Ecto neural progenitor cell (in vitro differentiated cells): ENCODE data around the gene ANGEL1.
A peak's percentile ranks its signal among the peaks of the same experiment; 100 is the strongest.

Source experiments
- DNase-seq: peaks from one replicate; pipeline ENCODE4 v3.0.0-alpha.2; 2018; ENCODE audit warnings: low spot score

ANGEL1 gene

GRCh38 chr14:76820700-76821099 lies 8.0 kb upstream of the ANGEL1 start:
- DNase-seq, result no peak

GRCh38 chr14:76814726-76815645 lies 2.3 kb upstream of the ANGEL1 start:
- DNase-seq, result no peak

DNA sequence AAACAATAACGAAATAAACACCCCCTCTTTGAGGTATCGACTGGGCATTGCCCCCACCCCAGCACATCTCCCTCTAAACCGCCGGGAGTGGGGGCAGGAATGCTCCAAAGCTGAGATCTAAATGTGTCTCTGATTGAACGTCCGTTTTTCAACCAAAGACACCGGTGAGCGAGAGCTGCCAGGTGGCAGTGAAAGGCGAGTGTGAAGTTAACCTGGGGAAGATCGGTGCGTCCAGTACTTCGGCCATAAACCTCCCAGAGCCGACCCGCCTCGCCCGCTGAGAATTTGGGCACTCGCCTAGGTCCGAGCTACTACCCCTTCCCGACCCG lies 625 bp downstream of the ANGEL1 start:
- no peak for DNase-seq

- no peak for DNase-seq
Observed at GRCh38 chr14:76811561-76811960, 1.1 kb downstream of the ANGEL1 start.

DNA sequence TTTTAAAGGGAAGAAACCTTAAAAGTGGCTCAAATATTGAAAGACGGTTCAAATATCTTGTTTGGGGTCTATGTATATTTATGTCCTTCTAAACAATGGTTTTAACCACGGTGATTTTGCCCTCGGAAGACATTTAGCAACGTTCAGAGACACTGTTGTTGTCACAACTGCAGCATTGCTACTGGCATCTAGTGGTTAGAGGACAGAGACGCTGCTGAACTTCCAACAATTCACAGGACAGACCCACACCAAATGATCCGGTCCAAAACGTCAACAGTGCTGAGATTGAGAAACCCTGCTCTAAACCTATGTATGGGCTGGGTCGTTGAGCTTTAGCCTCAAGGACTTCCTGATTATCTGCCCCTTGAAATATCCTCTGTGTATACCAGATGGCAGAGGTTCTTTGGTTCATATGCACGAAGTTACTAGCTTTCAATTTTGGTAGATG lies 1.7 kb downstream of the ANGEL1 start:
- no peak for DNase-seq

DNA sequence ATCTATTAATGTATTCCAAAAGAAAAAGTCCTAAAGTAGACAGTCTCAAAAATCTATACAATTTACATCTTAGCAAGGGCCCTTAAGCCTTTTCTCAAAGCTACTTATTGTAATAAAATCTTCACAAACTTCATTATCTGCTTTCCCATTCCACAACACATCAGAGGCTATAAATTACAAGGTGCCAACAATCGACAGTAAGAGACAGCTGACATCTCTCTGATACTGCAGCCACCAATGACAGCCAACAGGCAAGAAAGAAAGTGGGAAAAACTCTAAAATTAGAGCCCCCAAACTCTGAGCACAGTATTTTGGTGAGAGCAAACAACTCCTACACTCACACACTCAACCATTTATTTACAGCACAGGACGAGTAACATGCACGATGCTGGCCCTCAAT lies 2.2 kb downstream of the ANGEL1 start:
- DNase-seq, result no peak

GRCh38 chr14:76808990-76809389 lies 3.7 kb downstream of the ANGEL1 start:
- no peak for DNase-seq

DNA sequence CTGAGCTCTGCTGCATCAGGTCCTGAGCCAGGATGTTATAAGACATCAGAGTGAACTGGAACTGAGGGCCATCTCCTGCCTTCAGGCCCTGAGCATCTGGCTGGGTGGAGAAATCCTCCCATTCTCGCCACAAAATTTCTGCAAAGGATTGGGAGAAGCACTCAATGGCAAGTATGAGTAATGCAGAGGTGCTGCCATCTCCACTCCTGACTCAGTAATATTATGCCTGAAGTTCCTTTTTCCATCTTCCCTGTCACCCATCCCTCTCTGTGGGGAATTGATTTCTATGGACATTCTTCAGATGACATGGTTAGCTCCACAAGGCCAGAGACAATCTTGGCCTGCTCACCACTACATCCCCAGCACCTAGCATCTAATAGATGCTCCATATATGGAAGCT lies 4.7 kb downstream of the ANGEL1 start:
- no peak for DNase-seq

DNA sequence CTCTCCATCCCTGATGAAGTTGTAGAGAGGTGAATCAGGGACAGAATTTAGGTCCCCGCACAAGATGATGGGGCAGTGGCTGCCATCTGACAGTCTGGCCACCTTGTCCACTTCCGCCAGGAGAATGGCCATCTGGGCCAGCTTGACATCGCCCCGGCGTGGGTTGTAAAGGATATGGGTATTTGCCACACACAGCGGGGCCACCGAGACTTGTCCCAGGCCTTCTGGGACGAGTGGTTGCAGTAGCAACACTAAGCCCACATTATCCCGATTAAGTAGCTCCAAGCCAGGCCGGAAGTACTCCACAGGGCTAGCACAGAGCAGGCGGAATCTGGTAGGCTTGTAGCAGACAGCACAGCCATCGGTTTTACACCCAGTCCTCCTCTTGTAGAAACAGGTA lies 6.2 kb downstream of the ANGEL1 start:
- DNase-seq, result no peak

GRCh38 chr14:76793956-76794355 lies 18.7 kb downstream of the ANGEL1 start:
- no peak for DNase-seq

GRCh38 chr14:76793324-76793723 lies 19.4 kb downstream of the ANGEL1 start:
- DNase-seq, result no peak

GRCh38 chr14:76792422-76792821 lies 20.3 kb downstream of the ANGEL1 start:
- no peak for DNase-seq

DNA sequence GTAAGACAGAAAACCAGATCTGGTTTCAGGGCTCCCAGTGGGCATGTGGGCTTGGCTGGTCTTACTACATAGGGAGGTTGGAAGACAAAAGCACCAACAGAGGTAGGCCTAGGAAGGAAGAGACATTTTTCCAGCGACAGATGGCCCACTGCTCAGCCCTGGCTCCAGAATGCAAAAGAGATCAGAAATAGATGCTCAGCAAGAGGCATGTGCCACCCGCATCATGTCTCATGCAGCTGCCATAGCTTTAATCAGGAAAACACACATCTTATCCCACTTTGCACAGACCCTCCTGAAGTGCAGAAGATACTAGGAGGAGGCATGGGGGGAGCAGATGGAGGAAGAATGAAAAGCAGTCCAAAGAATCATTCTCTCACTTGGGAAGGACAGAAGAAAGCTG lies 26.1 kb downstream of the ANGEL1 start:
- no peak for DNase-seq

- peak; percentile 89 for DNase-seq
Observed at GRCh38 chr14:76784881-76785280, 27.8 kb downstream of the ANGEL1 start.

- DNase-seq, result no peak
Observed at GRCh38 chr14:76784266-76784874, 28.3 kb downstream of the ANGEL1 start.

DNA sequence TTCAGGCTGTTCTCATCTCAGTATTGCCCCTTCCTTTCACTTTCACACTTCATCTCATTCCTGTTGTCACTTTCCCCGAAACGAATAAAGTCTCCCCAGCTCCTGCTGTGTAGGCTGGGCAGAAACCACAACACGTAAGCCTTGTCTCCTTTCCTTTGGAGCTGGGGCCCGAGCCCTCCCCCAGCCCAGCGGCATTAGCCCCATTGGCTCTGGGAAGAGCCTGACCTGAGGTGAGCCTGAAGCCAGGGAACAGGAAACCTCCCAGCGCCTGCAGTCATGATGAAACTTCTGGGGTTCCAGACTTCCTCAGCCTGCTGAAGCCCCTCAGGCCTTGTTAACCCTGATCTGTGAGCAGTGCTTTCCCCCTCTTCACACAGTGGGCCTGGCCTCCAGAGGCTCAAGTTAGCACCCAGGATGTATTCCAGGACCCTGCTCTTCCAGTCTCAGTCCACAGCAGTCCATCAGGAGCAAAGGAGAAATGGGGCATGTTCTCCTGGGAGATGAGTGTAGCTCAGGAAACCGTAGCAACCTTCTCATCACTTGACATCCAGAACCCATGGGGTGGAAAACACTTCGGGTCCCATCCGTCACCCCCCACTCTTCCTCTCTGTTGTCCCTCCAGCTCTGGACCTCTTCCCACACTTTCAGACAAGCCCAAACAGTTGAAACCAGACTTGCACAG lies 29.7 kb downstream of the ANGEL1 start:
- DNase-seq, result no peak

- DNase-seq, result no peak
Observed at GRCh38 chr14:76782115-76782884, 30.4 kb downstream of the ANGEL1 start.

GRCh38 chr14:76781648-76782051 lies 31.0 kb downstream of the ANGEL1 start:
- DNase-seq, result no peak

DNA sequence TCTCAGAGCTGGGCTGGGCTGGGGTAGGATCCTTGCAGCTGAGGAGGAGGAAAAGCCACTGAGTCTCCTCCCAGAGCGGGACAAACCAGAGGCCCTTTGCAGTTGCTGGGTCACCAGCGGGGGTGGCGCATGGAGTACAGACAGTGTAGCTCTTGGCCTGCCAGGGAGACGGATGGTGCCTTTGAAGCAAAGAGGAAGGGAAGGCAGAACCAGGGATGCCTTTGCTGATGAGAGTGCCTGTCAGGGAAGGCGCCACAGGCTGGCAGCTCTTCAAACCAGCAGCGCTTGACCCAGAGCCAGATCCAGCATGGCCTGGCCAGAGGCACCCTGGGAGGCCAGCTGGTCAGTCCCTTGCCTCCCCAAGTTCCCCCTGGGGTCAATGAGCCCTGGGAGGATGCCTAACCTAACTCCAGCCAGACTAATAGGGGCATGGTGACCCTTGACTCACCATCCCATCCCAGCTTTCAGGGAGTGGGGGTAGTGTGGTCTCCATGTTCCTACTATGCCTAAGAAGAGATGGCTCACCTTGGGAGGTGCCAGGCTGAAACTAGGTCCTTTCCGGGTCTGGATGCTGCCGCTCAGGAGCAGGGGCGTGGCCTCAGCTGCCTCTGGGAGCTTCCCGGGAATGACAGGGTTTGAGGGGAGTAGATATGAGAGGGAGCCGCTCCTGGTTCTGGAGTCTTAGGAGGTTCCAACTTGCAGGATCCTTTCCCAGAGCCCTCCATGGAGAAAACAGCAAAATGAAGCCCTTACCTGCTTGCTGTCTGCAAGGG lies 31.6 kb downstream of the ANGEL1 start:
- DNase-seq, result no peak

DNA sequence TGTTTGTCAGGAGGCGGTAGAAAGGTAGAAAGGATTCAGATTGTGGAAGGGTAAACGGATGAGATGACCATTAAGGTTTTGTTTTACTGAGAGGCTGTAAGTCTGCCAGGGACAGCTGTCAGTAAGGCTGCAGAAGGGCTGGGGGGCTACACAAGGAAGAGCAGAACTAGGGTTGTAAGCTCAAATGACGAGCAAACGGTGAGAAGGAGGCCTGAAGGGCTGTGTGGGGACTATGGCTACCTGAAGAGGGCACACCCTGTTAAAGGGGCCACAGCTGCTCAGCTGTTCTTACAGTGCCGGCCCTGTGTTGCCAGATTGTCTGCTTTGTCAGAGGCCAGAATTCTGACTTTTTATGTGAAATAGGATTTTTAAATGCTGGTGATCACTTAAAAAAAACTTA lies 32.3 kb downstream of the ANGEL1 start:
- DNase-seq, result no peak

- DNase-seq, result no peak
Observed at GRCh38 chr14:76780058-76780345, 32.7 kb downstream of the ANGEL1 start.
